ENCODE measurements around the gene RADIL.

DNA sequence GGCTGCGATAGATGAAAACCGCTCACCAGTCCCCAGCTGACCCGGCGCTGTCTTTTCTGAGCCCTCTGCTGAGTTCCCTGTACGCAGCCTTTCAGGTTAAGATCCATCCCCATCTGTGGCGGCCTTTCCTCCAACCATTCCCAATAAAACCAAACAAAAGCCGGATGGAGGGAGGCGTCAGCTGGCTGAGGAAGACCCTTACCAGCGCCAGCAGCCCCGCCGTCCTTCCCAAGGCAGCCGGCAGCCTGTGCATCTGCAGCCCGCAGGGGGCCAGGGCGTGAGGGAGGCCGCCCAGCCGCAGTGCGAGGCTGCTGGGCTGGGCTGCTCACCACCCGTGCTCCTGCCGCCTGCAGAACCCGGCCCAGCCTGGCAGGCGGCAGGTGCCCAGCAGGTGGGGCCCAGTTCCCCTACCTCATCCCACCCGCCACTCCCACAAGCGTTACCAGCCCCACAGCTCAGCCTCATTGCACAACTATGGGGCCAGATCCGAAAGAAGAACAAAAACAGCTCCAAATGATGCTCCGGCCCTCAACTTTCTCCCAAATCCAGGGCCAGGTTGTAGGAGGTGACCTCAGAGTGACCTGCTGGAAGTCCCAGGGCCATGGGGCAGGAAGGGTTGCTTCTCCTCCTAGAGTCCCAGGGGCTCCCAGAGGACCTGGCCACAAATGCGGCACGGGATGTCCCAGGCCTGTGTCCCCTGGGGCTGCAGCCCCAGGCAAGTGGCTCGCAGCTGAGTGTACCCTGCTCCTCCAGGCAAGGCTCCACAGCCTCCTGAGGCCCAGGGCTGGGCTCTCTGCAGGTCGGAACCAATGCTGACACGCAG, 45.5 kb downstream of the RADIL start:
- no peak for TF ChIP-seq ZNF556 (CRISPR knock-in tag; IDR thresholded peaks at IDR 0.05; ENCODE audit: borderline replicate concordance)
- TF ChIP-seq TBL1XR1 (IDR thresholded peaks at IDR 0.05; ENCODE audit: borderline replicate concordance, low read length, partially characterized antibody): no peak
- no peak for TF ChIP-seq ZSCAN12 (CRISPR knock-in tag; IDR thresholded peaks at IDR 0.05)
